Progenitor cell of endocrine pancreas (in vitro differentiated cells): ENCODE data around the gene LANCL2. TPM values are rescaled to one million over a fixed set of nuclear protein-coding genes. Genes with fewer than 3 reads are reported as not detected.
A peak's percentile ranks its signal among the peaks of the same experiment; 100 is the strongest.

ENCODE experiments used
- DNase-seq: peaks from one replicate; pipeline ENCODE4 v3.0.0; 2021; ENCODE audit warnings: low spot score; ENCODE audit not compliant: unreplicated experiment
- H3K27ac Mint-ChIP-seq: 2 replicates; pipeline ENCODE4 v1.8.0; 2021; ENCODE audit warnings: mild to moderate bottlenecking, moderate library complexity, mixed read lengths
- H3K27me3 Mint-ChIP-seq: 2 replicates; pipeline ENCODE4 v1.8.0; 2021; ENCODE audit warnings: mixed read lengths
- H3K36me3 Mint-ChIP-seq: 2 replicates; pipeline ENCODE4 v1.8.0; 2022; ENCODE audit warnings: mixed read lengths; ENCODE audit not compliant: insufficient read depth
- H3K4me1 Mint-ChIP-seq: 2 replicates; pipeline ENCODE4 v1.8.0; 2021; ENCODE audit warnings: low read depth, mixed read lengths
- H3K4me3 Mint-ChIP-seq: 2 replicates; pipeline ENCODE4 v1.8.0; 2021; ENCODE audit warnings: low read depth, mild to moderate bottlenecking, moderate library complexity, mixed read lengths
- H3K9me3 Mint-ChIP-seq: 2 replicates; pipeline ENCODE4 v1.8.0; 2021; ENCODE audit warnings: low read depth, mixed read lengths
- total RNA-seq: library from RNA; stranded (reverse); gene quantifications from 2 replicates; pipeline ENCODE4 v1.2.1, GENCODE V29; 2021
- TF ChIP-seq, protein P1 (sequence below): fragments of 200-600 bp; sonication (generic); IDR thresholded peaks from one replicate; pipeline ENCODE4 v1.5.0; 2021; ENCODE audit warnings: antibody characterized with exemption, mild to moderate bottlenecking; ENCODE audit not compliant: unreplicated experiment

The LANCL2 gene
- total RNA-seq, 1 donor from 2014 or later: 21.0 TPM

- Mint-ChIP-seq H3K27me3 (no peaks in the 10 kb centered on the region), H3K4me3 (no peak overlapping the region), H3K9me3 (no peaks in the 10 kb centered on the region), H3K4me1 (peaks cover 4% of the 10 kb centered on the region), H3K27ac (peak overlapping the region; percentile 77), H3K36me3 (peaks cover 7% of the 10 kb centered on the region)
- TF ChIP-seq, protein P1, sequence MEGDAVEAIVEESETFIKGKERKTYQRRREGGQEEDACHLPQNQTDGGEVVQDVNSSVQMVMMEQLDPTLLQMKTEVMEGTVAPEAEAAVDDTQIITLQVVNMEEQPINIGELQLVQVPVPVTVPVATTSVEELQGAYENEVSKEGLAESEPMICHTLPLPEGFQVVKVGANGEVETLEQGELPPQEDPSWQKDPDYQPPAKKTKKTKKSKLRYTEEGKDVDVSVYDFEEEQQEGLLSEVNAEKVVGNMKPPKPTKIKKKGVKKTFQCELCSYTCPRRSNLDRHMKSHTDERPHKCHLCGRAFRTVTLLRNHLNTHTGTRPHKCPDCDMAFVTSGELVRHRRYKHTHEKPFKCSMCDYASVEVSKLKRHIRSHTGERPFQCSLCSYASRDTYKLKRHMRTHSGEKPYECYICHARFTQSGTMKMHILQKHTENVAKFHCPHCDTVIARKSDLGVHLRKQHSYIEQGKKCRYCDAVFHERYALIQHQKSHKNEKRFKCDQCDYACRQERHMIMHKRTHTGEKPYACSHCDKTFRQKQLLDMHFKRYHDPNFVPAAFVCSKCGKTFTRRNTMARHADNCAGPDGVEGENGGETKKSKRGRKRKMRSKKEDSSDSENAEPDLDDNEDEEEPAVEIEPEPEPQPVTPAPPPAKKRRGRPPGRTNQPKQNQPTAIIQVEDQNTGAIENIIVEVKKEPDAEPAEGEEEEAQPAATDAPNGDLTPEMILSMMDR: no peak
- no peak for DNase-seq
These were observed 61.5 kb downstream of the LANCL2 start for GRCh38 chr7:55426676-55427075.

GRCh38 chr7:55427342-55427741, 62.2 kb downstream of the LANCL2 start:
- H3K27me3 Mint-ChIP-seq: no peaks in the 10 kb centered on the region
- no peaks in the 10 kb centered on the region for H3K9me3 Mint-ChIP-seq
- peaks cover 4% of the 10 kb centered on the region for H3K4me1 Mint-ChIP-seq
- H3K27ac Mint-ChIP-seq: no peak overlapping the region
- TF ChIP-seq, protein P1: no peak
- no peak for DNase-seq
- no peak overlapping the region for H3K4me3 Mint-ChIP-seq
- H3K36me3 Mint-ChIP-seq: peaks cover 7% of the 10 kb centered on the region

GRCh38 chr7:55427800-55428199, 62.7 kb downstream of the LANCL2 start:
- peaks cover 7% of the 10 kb centered on the region for H3K36me3 Mint-ChIP-seq
- H3K27me3 Mint-ChIP-seq: no peaks in the 10 kb centered on the region
- no peak overlapping the region for H3K27ac Mint-ChIP-seq
- H3K4me3 Mint-ChIP-seq: no peak overlapping the region
- DNase-seq: no peak
- peaks cover 4% of the 10 kb centered on the region for H3K4me1 Mint-ChIP-seq
- H3K9me3 Mint-ChIP-seq: no peaks in the 10 kb centered on the region
- TF ChIP-seq, protein P1: no peak

DNA sequence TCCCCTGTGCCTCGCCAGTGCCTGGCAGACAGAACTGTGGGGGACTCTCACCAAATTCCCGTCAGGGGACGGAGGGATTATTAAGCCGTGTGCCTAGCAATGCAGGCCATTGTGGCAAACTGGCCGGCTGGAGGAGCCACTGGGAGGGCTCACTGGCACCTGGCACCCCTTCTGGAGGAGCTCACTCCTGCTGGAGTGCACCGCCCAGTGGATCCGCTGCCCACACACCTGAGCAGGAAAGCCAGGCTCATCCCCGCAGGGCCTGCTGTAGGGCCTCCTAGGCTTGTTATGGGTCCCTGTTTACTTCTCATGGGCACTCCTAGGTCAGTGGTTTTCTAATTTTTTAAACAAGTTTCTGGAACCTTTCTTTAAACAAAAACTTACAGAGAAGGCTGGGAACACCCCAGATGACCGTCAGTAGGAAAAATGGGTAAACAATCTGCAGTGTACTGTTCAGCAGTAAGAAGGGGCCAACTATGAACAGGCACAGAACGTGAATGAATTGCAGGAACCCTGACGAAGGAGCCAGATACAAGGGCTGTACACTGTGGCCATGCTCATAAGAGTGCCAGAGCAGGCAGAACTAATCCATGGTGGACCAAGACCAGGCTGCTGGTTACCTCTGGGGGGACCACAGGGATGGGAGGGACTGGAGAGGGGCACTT, 64.8 kb downstream of the LANCL2 start:
- Mint-ChIP-seq H3K27ac (no peak overlapping the region), H3K4me3 (no peak overlapping the region), H3K9me3 (no peaks in the 10 kb centered on the region), H3K36me3 (peaks cover 7% of the 10 kb centered on the region), H3K27me3 (no peaks in the 10 kb centered on the region), H3K4me1 (peaks cover 4% of the 10 kb centered on the region)
- TF ChIP-seq, protein P1: no peak
- no peak for DNase-seq

DNA sequence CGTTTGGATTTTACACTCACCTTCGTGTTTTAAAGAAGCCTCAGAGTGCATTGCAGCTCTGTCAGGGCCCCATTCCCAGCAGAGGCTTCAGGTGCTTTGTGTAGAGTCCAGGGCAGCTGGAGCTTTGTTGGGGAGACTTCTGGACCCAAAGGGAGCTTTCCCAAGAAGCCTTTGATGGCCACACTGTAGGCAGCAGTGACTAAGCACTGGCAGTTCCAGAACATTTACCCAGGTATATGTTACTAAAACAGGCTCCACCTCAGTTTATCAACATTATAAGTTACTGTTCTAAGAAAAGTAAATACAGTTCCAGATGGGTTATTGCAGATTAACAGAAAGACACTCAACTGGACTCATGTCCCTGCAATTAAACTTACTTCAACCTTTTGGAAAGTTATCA, 66.8 kb downstream of the LANCL2 start:
- TF ChIP-seq, protein P1: no peak
- Mint-ChIP-seq H3K27me3 (no peaks in the 10 kb centered on the region), H3K4me1 (peaks cover under 1% of the 10 kb centered on the region), H3K36me3 (no peaks in the 10 kb centered on the region), H3K4me3 (no peak overlapping the region), H3K27ac (no peak overlapping the region), H3K9me3 (no peaks in the 10 kb centered on the region)
- no peak for DNase-seq
